Neural progenitor cell (in vitro differentiated cells): ENCODE measurements around the gene TOX2. TPM values are rescaled to one million over a fixed set of nuclear protein-coding genes. Genes with fewer than 3 reads are reported as not detected.
A peak's percentile ranks its signal among the peaks of the same experiment; 100 is the strongest.

ENCODE experiments used
- DNase-seq: peaks from one replicate; pipeline ENCODE4 v3.0.0-alpha.2; 2016; ENCODE audit warnings: low spot score
- H2AFZ ChIP-seq: fragments of 200-600 bp; sonication (generic); replicated peaks from 2 replicates; pipeline ENCODE4 v1.6.1; 2016; ENCODE audit warnings: antibody characterized with exemption
- H3F3A ChIP-seq: fragments of 200-600 bp; sonication (generic); 2 replicates; pipeline ENCODE4 v1.6.1; 2016; ENCODE audit warnings: antibody characterized with exemption, low read depth
- H3K27ac ChIP-seq: fragments of 200-600 bp; sonication (generic); 2 replicates; pipeline ENCODE4 v1.5.1; 2016; ENCODE audit warnings: mild to moderate bottlenecking
- H3K27me3 ChIP-seq: fragments of 200-600 bp; sonication (generic); 2 replicates; pipeline ENCODE4 v1.6.1; 2016; ENCODE audit warnings: mild to moderate bottlenecking, moderate library complexity
- H3K36me3 ChIP-seq: fragments of 200-600 bp; sonication (generic); 2 replicates; pipeline ENCODE4 v1.5.1; 2016
- H3K4me1 ChIP-seq: fragments of 200-600 bp; sonication (generic); 2 replicates; pipeline ENCODE4 v1.6.1; 2016; ENCODE audit warnings: mixed run types
- H3K4me2 ChIP-seq: fragments of 200-600 bp; sonication (generic); 2 replicates; pipeline ENCODE4 v1.6.1; 2016
- H3K4me3 ChIP-seq: fragments of 200-600 bp; sonication (generic); 2 replicates; pipeline ENCODE4 v1.5.1; 2016
- H3K79me2 ChIP-seq: fragments of 200-600 bp; sonication (generic); 2 replicates; pipeline ENCODE4 v1.6.1; 2016; ENCODE audit warnings: low read depth
- H3K9ac ChIP-seq: fragments of 200-600 bp; sonication (generic); 2 replicates; pipeline ENCODE4 v1.6.1; 2016
- H3K9me3 ChIP-seq: fragments of 200-600 bp; sonication (generic); 2 replicates; pipeline ENCODE4 v1.5.1; 2016; ENCODE audit warnings: low read depth
- H4K20me1 ChIP-seq: fragments of 200-600 bp; sonication (generic); 2 replicates; pipeline ENCODE4 v1.6.1; 2016; ENCODE audit warnings: low read depth
- H3K27ac Mint-ChIP-seq: 3 replicates; pipeline ENCODE4 v1.8.0; 2021; ENCODE audit warnings: mixed read lengths
- H3K27me3 Mint-ChIP-seq: 2 replicates; pipeline ENCODE4 v1.8.0; 2022; ENCODE audit warnings: low read depth, mild to moderate bottlenecking, inconsistent platforms, moderate library complexity, mixed read lengths; ENCODE audit not compliant: insufficient read depth
- H3K36me3 Mint-ChIP-seq: 3 replicates; pipeline ENCODE4 v1.8.0; 2021; ENCODE audit warnings: mixed read lengths
- H3K4me1 Mint-ChIP-seq: 3 replicates; pipeline ENCODE4 v1.8.0; 2021; ENCODE audit warnings: mixed read lengths
- H3K4me3 Mint-ChIP-seq: 3 replicates; pipeline ENCODE4 v1.8.0; 2021; ENCODE audit warnings: mild to moderate bottlenecking, moderate library complexity, mixed read lengths
- H3K9me3 Mint-ChIP-seq: 3 replicates; pipeline ENCODE4 v1.8.0; 2020; ENCODE audit warnings: mixed read lengths
- CTCF ChIP-seq: fragments of 200-600 bp; sonication (generic); IDR thresholded peaks from 2 replicates; pipeline ENCODE4 v1.5.1; 2017; ENCODE audit warnings: antibody characterized with exemption, mild to moderate bottlenecking
- EZH2 ChIP-seq: fragments of 200-600 bp; sonication (generic); IDR thresholded peaks from 2 replicates; pipeline ENCODE4 v1.6.1; 2017; ENCODE audit warnings: antibody characterized with exemption, mild to moderate bottlenecking, moderate library complexity
- EZH2phosphoT487 ChIP-seq: fragments of 200-600 bp; sonication (generic); IDR thresholded peaks from 2 replicates; pipeline ENCODE4 v1.6.1; 2017; ENCODE audit warnings: antibody characterized with exemption
- total RNA-seq: library from RNA; depleted of rRNA; stranded (reverse); fragments of >200 nt; gene quantifications from 2 replicates; pipeline ENCODE4 v1.2.3, GENCODE V29; 2015; ENCODE audit warnings: low replicate concordance

TOX2 gene
- total RNA-seq, 1 donor from 2014 or later = not detected

- Histone ChIP-seq H4K20me1 (no peaks in the 10 kb centered on the region), H3K36me3 (no peaks in the 10 kb centered on the region), H2AFZ (no peak overlapping the region), H3K4me3 (no peak overlapping the region), H3K4me1 (no peaks in the 10 kb centered on the region), H3K9ac (no peak overlapping the region), H3K27me3 (no peaks in the 10 kb centered on the region), H3K9me3 (no peaks in the 10 kb centered on the region), H3K79me2 (no peaks in the 10 kb centered on the region), H3K27ac (no peak overlapping the region), H3K4me2 (no peak overlapping the region), H3F3A (no peaks in the 10 kb centered on the region)
- no peaks in the 10 kb centered on the region for H3K36me3 Mint-ChIP-seq
- H3K27me3 Mint-ChIP-seq = peaks cover 2% of the 10 kb centered on the region
- no peak for DNase-seq
- H3K27ac Mint-ChIP-seq = peak overlapping the region; percentile 78
- H3K4me1 Mint-ChIP-seq = peaks cover 11% of the 10 kb centered on the region
- TF ChIP-seq EZH2phosphoT487 (no peak), CTCF (no peak), EZH2 (no peak)
- no peaks in the 10 kb centered on the region for H3K9me3 Mint-ChIP-seq
- H3K4me3 Mint-ChIP-seq = no peak overlapping the region
These were observed 95.0 kb downstream of the TOX2 start for GRCh38 chr20:44009679-44009992.

- TF ChIP-seq EZH2phosphoT487 = no peak
- TF ChIP-seq CTCF = no peak
- TF ChIP-seq EZH2 = no peak
- Histone ChIP-seq H4K20me1 (no peaks in the 10 kb centered on the region), H3K79me2 (no peaks in the 10 kb centered on the region), H3K27ac (no peak overlapping the region), H3K36me3 (no peaks in the 10 kb centered on the region), H3K27me3 (no peaks in the 10 kb centered on the region), H3K9ac (no peak overlapping the region), H3K4me2 (no peak overlapping the region), H3K4me3 (no peak overlapping the region), H3F3A (no peaks in the 10 kb centered on the region), H2AFZ (no peak overlapping the region), H3K9me3 (no peaks in the 10 kb centered on the region), H3K4me1 (no peaks in the 10 kb centered on the region)
- Mint-ChIP-seq H3K4me1 (peaks cover 11% of the 10 kb centered on the region), H3K36me3 (no peaks in the 10 kb centered on the region), H3K27me3 (peaks cover 2% of the 10 kb centered on the region), H3K27ac (peak overlapping the region; percentile 23), H3K9me3 (no peaks in the 10 kb centered on the region), H3K4me3 (no peak overlapping the region)
- no peak for DNase-seq
These were observed 95.6 kb downstream of the TOX2 start for GRCh38 chr20:44010162-44010704.

- no peak overlapping the region for H3K4me2 ChIP-seq
- no peaks in the 10 kb centered on the region for H3K79me2 ChIP-seq
- no peak overlapping the region for H3K27ac ChIP-seq
- no peak overlapping the region for H3K9ac ChIP-seq
- Mint-ChIP-seq H3K9me3 (no peaks in the 10 kb centered on the region), H3K27ac (no peak overlapping the region), H3K36me3 (no peaks in the 10 kb centered on the region), H3K4me3 (no peak overlapping the region), H3K27me3 (peaks cover 2% of the 10 kb centered on the region), H3K4me1 (peaks cover 7% of the 10 kb centered on the region)
- no peaks in the 10 kb centered on the region for H3K27me3 ChIP-seq
- H4K20me1 ChIP-seq = no peaks in the 10 kb centered on the region
- H3K36me3 ChIP-seq = no peaks in the 10 kb centered on the region
- no peak for DNase-seq
- no peak overlapping the region for H3K4me3 ChIP-seq
- no peak for TF ChIP-seq EZH2phosphoT487
- TF ChIP-seq EZH2 = no peak
- no peak for TF ChIP-seq CTCF
- no peaks in the 10 kb centered on the region for H3K4me1 ChIP-seq
- no peaks in the 10 kb centered on the region for H3K9me3 ChIP-seq
- H3F3A ChIP-seq = no peaks in the 10 kb centered on the region
- H2AFZ ChIP-seq = no peak overlapping the region
These were observed 96.7 kb downstream of the TOX2 start for GRCh38 chr20:44011251-44011940.
